ENCODE measurements around the gene SLC25A38.

Gene SLC25A38

DNA sequence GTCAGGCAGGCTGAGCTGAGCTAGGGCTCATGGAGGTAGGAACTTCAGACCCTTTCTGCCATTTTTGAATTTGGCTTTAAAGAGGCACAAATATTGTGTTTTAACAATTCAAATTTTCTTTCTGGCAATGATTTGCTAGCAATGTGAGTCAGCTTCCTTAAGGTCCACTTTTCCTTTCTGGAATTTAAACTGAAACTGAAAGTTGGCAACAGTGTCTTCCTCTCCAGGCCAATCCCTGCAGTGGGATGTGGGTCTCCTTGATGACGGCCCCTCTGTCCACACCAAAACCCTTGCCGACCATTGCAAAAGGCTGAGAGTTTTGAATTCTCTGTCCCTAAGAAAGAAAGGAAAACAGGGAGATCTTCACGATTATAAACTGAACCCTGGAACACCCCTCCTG is 50.5 kb downstream of the SLC25A38 start:
- DNase-seq (ENCODE audit: low spot score) = no peak

DNA sequence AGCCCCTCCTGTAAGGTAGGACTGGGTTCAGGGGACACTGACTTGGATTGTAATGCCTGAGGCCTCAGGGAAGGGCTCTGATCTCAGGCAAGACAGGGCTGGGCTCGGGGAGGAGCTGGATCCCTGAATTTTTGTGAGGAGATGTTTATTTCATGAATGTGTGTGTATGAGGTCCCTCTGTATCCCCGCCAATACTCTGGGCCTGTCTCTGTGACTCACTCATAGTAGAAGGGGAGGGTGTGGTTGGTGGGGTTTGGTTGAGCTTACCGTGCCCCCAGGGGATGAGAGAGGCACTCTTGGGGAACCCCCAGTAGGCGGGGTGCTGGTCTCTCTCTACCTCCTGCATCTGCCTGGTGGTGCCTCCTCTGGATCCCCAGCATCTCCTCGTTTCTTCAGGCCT is 51.4 kb downstream of the SLC25A38 start:
- DNase-seq (ENCODE audit: low spot score) = no peak

DNA sequence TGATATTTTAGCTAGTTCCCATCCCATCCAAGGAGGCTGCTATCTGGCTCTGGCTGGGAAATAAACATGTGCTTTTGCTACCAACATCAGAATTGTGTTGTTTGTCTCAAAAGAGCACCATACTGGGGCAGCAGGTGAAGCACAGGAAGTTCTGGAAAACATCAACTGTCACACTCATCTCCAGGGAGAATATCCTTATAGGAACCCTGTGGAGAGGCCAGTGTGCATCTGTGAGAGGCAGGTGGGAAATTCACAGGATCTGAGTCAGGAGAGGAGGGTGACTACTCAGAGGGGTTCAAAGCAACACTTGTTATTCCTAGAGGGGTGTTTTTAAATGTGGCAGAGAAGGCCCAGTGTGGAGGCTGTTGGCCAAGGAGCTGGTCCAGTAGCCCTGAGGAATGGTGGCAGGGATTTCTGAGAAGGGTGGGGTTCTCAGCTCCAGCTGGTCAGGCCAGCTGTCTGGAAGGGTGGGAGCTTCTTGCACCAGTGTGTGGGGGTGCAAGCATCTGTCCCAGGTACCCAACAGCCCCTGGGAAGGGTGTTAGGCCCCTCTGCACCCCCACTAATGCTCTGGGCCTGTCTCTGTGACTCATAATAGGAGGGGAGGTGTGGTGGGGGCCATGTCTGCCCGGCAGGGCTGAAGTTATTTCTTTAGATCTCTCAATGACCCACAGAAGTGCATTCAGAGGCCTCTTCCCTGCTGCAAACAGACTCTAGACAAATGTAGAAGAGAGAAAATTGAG is 52.0 kb downstream of the SLC25A38 start:
- DNase-seq (ENCODE audit: low spot score) = no peak

DNA sequence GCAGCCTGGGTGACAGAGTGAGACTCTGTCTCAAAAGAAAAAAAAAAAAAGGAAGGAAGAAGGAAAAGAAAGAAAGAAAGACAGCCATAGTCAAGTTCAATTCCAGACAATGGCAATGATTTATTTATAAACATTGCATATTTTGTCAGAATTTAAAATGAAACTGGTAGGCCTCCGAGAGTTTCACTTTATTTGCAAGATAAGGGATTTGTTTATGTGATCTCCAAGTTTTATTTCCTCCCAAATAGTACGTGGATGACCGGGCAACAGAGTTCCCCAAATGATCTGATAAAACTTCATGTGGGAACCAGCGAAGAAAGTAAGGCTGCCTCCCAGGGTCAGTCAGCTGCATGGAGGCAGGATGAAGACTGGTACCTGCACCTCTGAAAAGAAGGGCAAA is 55.7 kb downstream of the SLC25A38 start:
- no peak for DNase-seq (ENCODE audit: low spot score)

DNA sequence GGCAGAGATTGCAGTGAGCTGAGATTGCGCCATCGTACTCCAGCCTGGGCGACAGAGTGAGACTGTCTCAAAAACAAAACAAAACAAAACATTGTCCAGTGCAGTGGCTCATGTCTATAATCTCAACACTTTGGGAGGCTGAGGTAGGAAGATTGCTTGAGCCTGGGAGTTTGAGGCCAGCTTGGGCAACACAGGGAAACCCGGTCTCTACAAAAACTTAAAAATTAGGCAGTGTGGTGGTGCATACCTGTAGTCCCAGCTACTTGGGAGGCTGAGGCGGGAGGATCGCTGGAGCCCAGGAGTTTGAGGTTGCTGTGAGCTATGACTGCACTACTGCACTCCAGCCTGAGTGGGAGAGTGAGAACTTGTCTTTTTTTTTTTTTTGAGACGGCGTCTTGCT is 57.1 kb downstream of the SLC25A38 start:
- DNase-seq (ENCODE audit: low spot score) = no peak

DNA sequence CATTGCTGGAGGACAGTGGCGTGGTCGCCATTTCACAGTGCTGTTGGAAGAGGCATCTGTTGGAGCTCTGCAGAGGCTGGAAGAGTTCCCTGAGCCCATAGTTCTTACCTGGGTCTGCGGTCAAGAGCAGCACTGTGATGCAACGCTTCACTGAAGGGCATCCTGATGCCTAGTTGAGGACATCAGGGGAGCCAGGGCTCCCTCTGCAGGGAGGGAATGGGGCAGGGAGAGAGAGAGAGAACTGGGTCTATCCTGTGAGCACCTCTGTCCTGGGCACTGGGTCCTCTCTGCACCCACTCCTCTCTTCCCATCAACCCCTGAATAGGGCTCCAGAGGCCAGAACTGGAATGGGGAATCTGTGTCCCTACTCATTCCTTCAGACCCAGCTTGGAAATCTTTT is 60.4 kb downstream of the SLC25A38 start:
- DNase-seq (ENCODE audit: low spot score) = no peak

DNA sequence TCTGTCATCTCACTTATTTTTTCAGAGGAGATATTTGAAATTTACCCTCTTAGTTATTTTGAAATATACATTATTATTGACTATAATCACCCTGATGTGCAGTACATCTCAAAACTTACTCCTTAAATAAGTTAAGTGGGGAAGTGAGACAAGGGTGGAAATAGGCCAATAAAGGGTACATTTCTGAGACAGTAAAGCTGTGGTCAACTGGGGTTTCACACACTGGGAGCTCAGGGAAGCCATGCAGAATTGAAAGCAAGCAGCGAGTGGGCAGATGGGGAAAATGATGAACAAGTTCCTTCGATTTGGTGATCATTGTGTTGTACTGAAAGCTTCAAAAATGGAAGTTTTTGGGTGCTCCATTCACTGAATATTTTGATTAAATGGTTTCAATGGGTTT is 62.8 kb downstream of the SLC25A38 start:
- no peak for DNase-seq (ENCODE audit: low spot score)

DNA sequence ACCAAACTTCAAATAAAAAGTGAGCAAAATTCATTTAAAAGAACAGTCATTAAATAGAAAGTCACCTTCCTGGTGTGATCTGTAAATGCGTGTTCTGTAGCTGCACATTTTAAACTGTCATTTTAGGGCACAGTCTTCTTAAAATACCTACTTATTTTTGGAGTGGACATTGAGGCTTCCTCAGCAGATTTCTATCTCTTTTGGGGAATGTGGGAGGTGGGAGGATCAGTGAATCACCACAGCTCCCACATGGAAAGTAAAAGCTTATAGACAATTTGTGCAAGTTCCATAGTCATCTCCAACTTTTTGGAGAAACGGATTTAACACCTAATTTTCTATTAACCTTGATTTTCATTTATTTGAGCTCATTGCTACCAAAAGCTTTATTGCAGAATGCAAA is 63.3 kb downstream of the SLC25A38 start:
- DNase-seq (ENCODE audit: low spot score) = no peak

Measured in CD4-positive, alpha-beta T cell treated with Interleukin-15 for 4 hours (primary cell).